ENCODE results near the gene ARSG. TPM values are rescaled to one million over a fixed set of nuclear protein-coding genes. Genes with fewer than 3 reads are reported as not detected.
"Not testable (repeated sequence)": the region's sequence is repeated elsewhere in the genome, so short reads cannot be mapped to it uniquely, and the experiment has no call there.

The ARSG gene
- total and polyA plus RNA-seq, 4 donors: 1.5 to 5.4 (median 2.3) TPM

- TF ChIP-seq YY1 (IDR thresholded peaks at IDR 0.05): no peak
- TF ChIP-seq JUND (IDR thresholded peaks at IDR 0.05): no peak
- no peak for TF ChIP-seq RXRA (IDR thresholded peaks at IDR 0.05)
- TF ChIP-seq FOXA2 (IDR thresholded peaks at IDR 0.05): no peak
- TF ChIP-seq HNF4G (IDR thresholded peaks at IDR 0.05): no peak
- no peak for TF ChIP-seq GABPA (IDR thresholded peaks at IDR 0.05 in 1 of 2, conservative IDR thresholded peaks at IDR 0.05 in 1 of 2)
- TF ChIP-seq HNF4A (conservative IDR thresholded peaks at IDR 0.05): no peak
- no peak for TF ChIP-seq EGR1 (IDR thresholded peaks at IDR 0.05; ENCODE audit: low read depth in 2 of 2)
- no peak for TF ChIP-seq SP1 (IDR thresholded peaks at IDR 0.05)
- Histone ChIP-seq H3K27ac (ENCODE audit: low read depth in 1 of 2, low read length in 2 of 2) (no peak overlapping the region), H3K9me3 (ENCODE audit: control insufficient read depth in 4 of 4, low read length in 3 of 4) (no peaks in the 10 kb centered on the region), H3K4me3 (ENCODE audit: low read depth in 1 of 3, low read length in 3 of 3) (no peak overlapping the region), H3K36me3 (ENCODE audit: control insufficient read depth in 4 of 4, insufficient read depth in 3 of 4, low read depth in 1 of 4, low read length in 3 of 4) (peaks cover 0 to 3% (median 0%) of the 10 kb centered on the region in 4 donors), H3K27me3 (ENCODE audit: control insufficient read depth in 4 of 4, insufficient read depth in 4 of 4, low read length in 3 of 4) (no peaks in the 10 kb centered on the region), H3K4me1 (ENCODE audit: control insufficient read depth in 4 of 4, insufficient read depth in 4 of 4, low read length in 3 of 4) (peaks cover 1 to 23% (median 17%) of the 10 kb centered on the region in 4 donors), H3K9ac (ENCODE audit: low read depth in 1 of 2, low read length in 2 of 2) (peak overlapping the region in 1 of 2 donors; percentile 25)
- no peak for DNase-seq (ENCODE audit: low spot score)
Observed at GRCh38 chr17:68257934-68258333, 33.4 kb upstream of the ARSG start.

- 8% methylated on average over 41 of the region's 44 CpGs for WGBS
- Histone ChIP-seq H3K9ac (ENCODE audit: low read depth in 1 of 2, low read length in 2 of 2) (peak overlapping the region in 1 of 2 donors; percentile 40), H3K27ac (ENCODE audit: low read depth in 1 of 2, low read length in 2 of 2) (peak overlapping the region; percentile 18 to 46), H3K4me1 (ENCODE audit: control insufficient read depth in 4 of 4, insufficient read depth in 4 of 4, low read length in 3 of 4) (peaks cover 1 to 27% (median 18%) of the 10 kb centered on the region in 4 donors)
- H3K27me3 ChIP-seq (ENCODE audit: control insufficient read depth in 4 of 4, insufficient read depth in 4 of 4, low read length in 3 of 4); H3K9me3 ChIP-seq (ENCODE audit: control insufficient read depth in 4 of 4, low read length in 3 of 4); H3K36me3 ChIP-seq (ENCODE audit: control insufficient read depth in 4 of 4, insufficient read depth in 3 of 4, low read depth in 1 of 4, low read length in 3 of 4); H3K4me3 ChIP-seq (ENCODE audit: low read depth in 1 of 3, low read length in 3 of 3): not testable (repeated sequence)
- TF ChIP-seq GABPA (IDR thresholded peaks at IDR 0.05 in 1 of 2, conservative IDR thresholded peaks at IDR 0.05 in 1 of 2) (peak in 1 of 2 donors; percentile 23), RXRA (IDR thresholded peaks at IDR 0.05) (peak in 1 of 2 donors; percentile 46), MAX (IDR thresholded peaks at IDR 0.05) (peak; percentile 50)
- peak; percentile 50 for DNase-seq (ENCODE audit: low spot score)
Observed at GRCh38 chr17:68258890-68259647, 32.2 kb upstream of the ARSG start.

GRCh38 chr17:68259648-68259951, 31.7 kb upstream of the ARSG start:
- H3K27me3 ChIP-seq (ENCODE audit: control insufficient read depth in 4 of 4, insufficient read depth in 4 of 4, low read length in 3 of 4); DNase-seq (ENCODE audit: low spot score); H3K36me3 ChIP-seq (ENCODE audit: control insufficient read depth in 4 of 4, insufficient read depth in 3 of 4, low read depth in 1 of 4, low read length in 3 of 4); H3K4me3 ChIP-seq (ENCODE audit: low read depth in 1 of 3, low read length in 3 of 3); H3K9me3 ChIP-seq (ENCODE audit: control insufficient read depth in 4 of 4, low read length in 3 of 4); H3K9ac ChIP-seq (ENCODE audit: low read depth in 1 of 2, low read length in 2 of 2); H3K27ac ChIP-seq (ENCODE audit: low read depth in 1 of 2, low read length in 2 of 2): not testable (repeated sequence)
- H3K4me1 ChIP-seq (ENCODE audit: control insufficient read depth in 4 of 4, insufficient read depth in 4 of 4, low read length in 3 of 4): peaks cover 1 to 25% (median 18%) of the 10 kb centered on the region in 4 donors
- WGBS: 78% methylated on average over 3 of the region's 3 CpGs

- DNase-seq (ENCODE audit: low spot score): no peak
- Histone ChIP-seq H3K9ac (ENCODE audit: low read depth in 1 of 2, low read length in 2 of 2) (no peak overlapping the region), H3K36me3 (ENCODE audit: control insufficient read depth in 4 of 4, insufficient read depth in 3 of 4, low read depth in 1 of 4, low read length in 3 of 4) (no peaks in the 10 kb centered on the region), H3K9me3 (ENCODE audit: control insufficient read depth in 4 of 4, low read length in 3 of 4) (no peaks in the 10 kb centered on the region), H3K4me3 (ENCODE audit: low read depth in 1 of 3, low read length in 3 of 3) (no peak overlapping the region), H3K27ac (ENCODE audit: low read depth in 1 of 2, low read length in 2 of 2) (no peak overlapping the region), H3K27me3 (ENCODE audit: control insufficient read depth in 4 of 4, insufficient read depth in 4 of 4, low read length in 3 of 4) (no peaks in the 10 kb centered on the region), H3K4me1 (ENCODE audit: control insufficient read depth in 4 of 4, insufficient read depth in 4 of 4, low read length in 3 of 4) (peaks cover 3 to 21% (median 15%) of the 10 kb centered on the region in 4 donors)
- WGBS: 72% methylated on average over 9 of the region's 9 CpGs
- TF ChIP-seq ATF3 (IDR thresholded peaks at IDR 0.05) (no peak), MAX (IDR thresholded peaks at IDR 0.05) (no peak), ZBTB33 (IDR thresholded peaks at IDR 0.05) (no peak), GABPA (IDR thresholded peaks at IDR 0.05 in 1 of 2, conservative IDR thresholded peaks at IDR 0.05 in 1 of 2) (no peak), HNF4A (conservative IDR thresholded peaks at IDR 0.05) (no peak), YY1 (IDR thresholded peaks at IDR 0.05) (no peak), TAF1 (conservative IDR thresholded peaks at IDR 0.05) (no peak), RXRA (IDR thresholded peaks at IDR 0.05) (no peak), SP1 (IDR thresholded peaks at IDR 0.05) (no peak), REST (IDR thresholded peaks at IDR 0.05) (no peak), NR2F2 (IDR thresholded peaks at IDR 0.05) (no peak), FOXA1 (IDR thresholded peaks at IDR 0.05) (no peak)
Observed at GRCh38 chr17:68260051-68260762, 31.1 kb upstream of the ARSG start.
